Breast epithelium (tissue), 3 donors: ENCODE results near the gene ATXN1.

Experiments
- CTCF ChIP-seq, 3 donors: fragments of 450-650 bp; IDR thresholded peaks; one replicate each; pipeline ENCODE4 v1.5.1; 2016 to 2017; ENCODE audit warnings: antibody characterized with exemption in 3 of 3, mild to moderate bottlenecking in 3 of 3, moderate library complexity in 3 of 3
- POLR2A ChIP-seq: fragments of 450-650 bp; IDR thresholded peaks from one replicate; pipeline ENCODE4 v1.6.1; 2016; ENCODE audit warnings: antibody characterized with exemption, mild to moderate bottlenecking, moderate library complexity
- POLR2AphosphoS5 ChIP-seq, 3 donors: sonication (generic); formaldehyde crosslinking; IDR thresholded peaks; one replicate each; pipeline ENCODE4 v1.6.1; 2017; ENCODE audit warnings: antibody characterized with exemption in 3 of 3

GRCh38 chr6:16380220-16380809 is 380.9 kb downstream of the ATXN1 start:
- no peak for TF ChIP-seq CTCF (IDR thresholded peaks at IDR 0.05)
- TF ChIP-seq POLR2A = no peak
- TF ChIP-seq POLR2AphosphoS5 (IDR thresholded peaks at IDR 0.05) = no peak
